Stimulated activated CD4-positive, alpha-beta T cell treated with anti-CD3 and anti-CD28 coated beads, Interleukin-4, amount 100 ng/mL, for 24 hours (primary cell): ENCODE results near the gene DND1.
"Not testable (repeated sequence)": the region's sequence is repeated elsewhere in the genome, so short reads cannot be mapped to it uniquely, and the experiment has no call there.

ENCODE experiments used
- DNase-seq: peaks from one replicate; pipeline ENCODE4 v3.0.0-alpha.2; 2020

The DND1 gene

GRCh38 chr5:140673187-140673976 is at the start of gene DND1:
Gene DND1, minus strand, starts transcription at chr5:140673576. Its CDS starts 34 bp downstream, at chr5:140673542.
- no peak for DNase-seq

- not testable (repeated sequence) for DNase-seq
Observed at GRCh38 chr5:140721395-140721794, 48.0 kb upstream of the DND1 start.

GRCh38 chr5:140720738-140721137 is 47.4 kb upstream of the DND1 start:
- not testable (repeated sequence) for DNase-seq

- DNase-seq: no peak
Observed at GRCh38 chr5:140718266-140718592, 44.9 kb upstream of the DND1 start.

- DNase-seq: not testable (repeated sequence)
Observed at GRCh38 chr5:140716238-140716637, 42.9 kb upstream of the DND1 start.

GRCh38 chr5:140713562-140714094 is 40.3 kb upstream of the DND1 start:
- no peak for DNase-seq

- no peak for DNase-seq
Observed at GRCh38 chr5:140711794-140712193, 38.4 kb upstream of the DND1 start.

GRCh38 chr5:140710899-140711552 is 37.6 kb upstream of the DND1 start:
- peak; percentile 87 for DNase-seq

- not testable (repeated sequence) for DNase-seq
Observed at GRCh38 chr5:140708787-140709186, 35.4 kb upstream of the DND1 start.

- no peak for DNase-seq
Observed at GRCh38 chr5:140707812-140708211, 34.4 kb upstream of the DND1 start.

GRCh38 chr5:140700177-140701144 is 27.1 kb upstream of the DND1 start, which contains the start of gene ZMAT2:
Gene ZMAT2, plus strand, starts transcription at chr5:140700447. Its CDS starts 14 bp downstream, at chr5:140700461.
- peak; percentile 95 for DNase-seq

GRCh38 chr5:140696891-140697492 is 23.6 kb upstream of the DND1 start:
- DNase-seq: no peak

GRCh38 chr5:140694276-140694675 is 20.9 kb upstream of the DND1 start:
- DNase-seq: no peak

- peak; percentile 91 for DNase-seq
Observed at GRCh38 chr5:140690941-140691924, 17.9 kb upstream of the DND1 start, which contains the start of the genes HARS1 and HARS2. Gene HARS1, minus strand, starts transcription at chr5:140691370. Its CDS starts 66 bp downstream, at chr5:140691304. Gene HARS2, plus strand, starts transcription at chr5:140691455. Its CDS starts 194 bp downstream, at chr5:140691649.

- no peak for DNase-seq
Observed at GRCh38 chr5:140690376-140690932, 17.1 kb upstream of the DND1 start.

- DNase-seq: no peak
Observed at GRCh38 chr5:140678993-140679392, 5.6 kb upstream of the DND1 start.

- no peak for DNase-seq
Observed at GRCh38 chr5:140677947-140678346, 4.6 kb upstream of the DND1 start.

GRCh38 chr5:140674629-140675028 is 1.3 kb upstream of the DND1 start:
- no peak for DNase-seq

GRCh38 chr5:140674211-140674610 is 835 bp upstream of the DND1 start:
- DNase-seq: no peak

GRCh38 chr5:140672455-140673186 is 755 bp downstream of the DND1 start:
- DNase-seq: no peak
